Endothelial cell of umbilical vein (primary cell): ENCODE data around the gene FBP2. TPM values are rescaled to one million over a fixed set of nuclear protein-coding genes. Genes with fewer than 3 reads are reported as not detected.

Experiments used
- BruUV-seq: library from RNA; stranded (reverse); fragments of 400-500 nt; replicated peaks from 2 replicates; lab custom pipeline; 2021; lab: Mats Ljungman, UMichigan
- CTCF ChIA-PET: fragments of 300-600, 350-600 bp; sonication (Branson Sonifier 250); formaldehyde crosslinking; loops from one replicate; lab custom pipeline; 2021; ENCODE audit warnings: antibody characterized with exemption, inconsistent platforms; lab: Charles Lee
- POLR2A ChIA-PET: fragments of 300-600, 350-600 bp; sonication (Branson Sonifier 250); formaldehyde crosslinking; loops from one replicate; lab custom pipeline; 2021; ENCODE audit warnings: antibody characterized with exemption, inconsistent platforms; lab: Charles Lee
- DNase-seq: peaks from one replicate; pipeline ENCODE4 v3.0.0-alpha.2; 2011; ENCODE audit warnings: low read depth, low spot score
- FAIRE-seq: peaks from 2 replicates; lab custom pipeline; 2011; peaks lifted over from hg19 to GRCh38; lab: Jason Lieb, UNC
- H2AFZ ChIP-seq: 2 replicates; pipeline ENCODE4 v1.6.0; 2012; ENCODE audit warnings: low read depth, low read length, control low read depth, inconsistent platforms
- H3K27ac ChIP-seq: 2 replicates; pipeline ENCODE4 v1.5.1; 2011; ENCODE audit warnings: low read depth, mild to moderate bottlenecking, control low read depth, low read length, moderate library complexity; ENCODE audit not compliant: insufficient read depth
- H3K27me3 ChIP-seq, 2 experiments: 2 replicates each; pipeline versions ENCODE4 v1.6.0 to v1.6.1; 2011; ENCODE audit warnings: low read length in 2 of 2, mixed read lengths in 1 of 2; ENCODE audit not compliant: control insufficient read depth in 2 of 2, insufficient read depth in 2 of 2
- H3K36me3 ChIP-seq, 2 experiments: 2 replicates in 1 of 2; 3 replicates in 1 of 2; pipeline ENCODE4 v1.5.1; 2011; ENCODE audit warnings: low read length in 2 of 2, mild to moderate bottlenecking in 1 of 2, moderate library complexity in 1 of 2; ENCODE audit not compliant: control insufficient read depth in 2 of 2, insufficient read depth in 2 of 2; ENCODE audit errors: extremely low read depth in 1 of 2
- H3K4me1 ChIP-seq: 3 replicates; pipeline ENCODE4 v1.5.1; 2011; ENCODE audit warnings: mild to moderate bottlenecking, low read length; ENCODE audit not compliant: control insufficient read depth, insufficient read depth; ENCODE audit errors: extremely low read depth
- H3K4me2 ChIP-seq: 2 replicates; pipeline ENCODE4 v1.6.1; 2011; ENCODE audit warnings: low read length, control low read depth, mixed read lengths; ENCODE audit not compliant: insufficient read depth
- H3K4me3 ChIP-seq, 3 experiments: fragments of 200-600 bp in 1 of 3; sonication (generic), shearing (Covaris generic) in 1 of 3; replicated peaks in 1 of 3; 2 replicates each; pipeline ENCODE4 v1.5.1; 2011 to 2016; ENCODE audit warnings: control low read depth in 3 of 3, low read length in 3 of 3, mild to moderate bottlenecking in 2 of 3, inconsistent platforms in 1 of 3, low read depth in 1 of 3, moderate library complexity in 1 of 3; ENCODE audit not compliant: insufficient read depth in 1 of 3
- H3K79me2 ChIP-seq: 2 replicates; pipeline ENCODE4 v1.6.0; 2012; ENCODE audit warnings: low read length, inconsistent platforms; ENCODE audit not compliant: control insufficient read depth, insufficient read depth
- H3K9ac ChIP-seq: replicated peaks from 2 replicates; pipeline ENCODE3; 2011; ENCODE audit warnings: low read length, control low read depth; ENCODE audit not compliant: insufficient read depth; ENCODE audit errors: extremely low read depth
- H3K9me1 ChIP-seq: replicated peaks from 3 replicates; pipeline ENCODE4 v1.6.0; 2011; ENCODE audit warnings: mild to moderate bottlenecking, low read length; ENCODE audit not compliant: control insufficient read depth, insufficient read depth; ENCODE audit errors: extremely low read depth
- H3K9me3 ChIP-seq: replicated peaks from 2 replicates; pipeline ENCODE4 v1.5.1; 2012; ENCODE audit warnings: low read length, inconsistent platforms; ENCODE audit not compliant: control insufficient read depth, insufficient read depth
- H4K20me1 ChIP-seq: replicated peaks from 2 replicates; pipeline ENCODE3; 2011; ENCODE audit warnings: mild to moderate bottlenecking, low read length; ENCODE audit not compliant: control insufficient read depth, insufficient read depth; ENCODE audit errors: extremely low read depth
- CTCF ChIP-seq, 2 donors: IDR thresholded peaks; 1 replicate in 1 of 2; 2 replicates in 1 of 2; pipeline ENCODE4 v1.5.1; 2011; ENCODE audit warnings: low read length in 2 of 2, mild to moderate bottlenecking in 2 of 2, moderate library complexity in 2 of 2, control low read depth in 1 of 2, inconsistent platforms in 1 of 2, low read depth in 1 of 2; ENCODE audit not compliant: insufficient read depth in 1 of 2; ENCODE audit errors: extremely low read depth in 1 of 2
- EZH2 ChIP-seq: IDR thresholded peaks from 2 replicates; pipeline ENCODE4 v1.6.1; 2012; ENCODE audit warnings: borderline replicate concordance, low read depth, mild to moderate bottlenecking, moderate library complexity, low read length, inconsistent platforms; ENCODE audit not compliant: severe bottlenecking
- FOS ChIP-seq: IDR thresholded peaks from 2 replicates; pipeline ENCODE4 v1.6.1; 2011; ENCODE audit warnings: mild to moderate bottlenecking, low read length, moderate library complexity, borderline replicate concordance; ENCODE audit not compliant: insufficient read depth
- GATA2 ChIP-seq: IDR thresholded peaks from 2 replicates; pipeline ENCODE4 v1.7.0; 2011; ENCODE audit warnings: low read depth, mild to moderate bottlenecking, moderate library complexity, mixed read lengths, low read length; ENCODE audit not compliant: insufficient read length, insufficient read depth
- JUN ChIP-seq: IDR thresholded peaks from 2 replicates; pipeline ENCODE4 v1.6.1; 2011; ENCODE audit warnings: borderline replicate concordance, low read depth; ENCODE audit not compliant: insufficient read length, insufficient read depth
- MAX ChIP-seq: IDR thresholded peaks from 2 replicates; pipeline ENCODE4 v1.6.1; 2011; ENCODE audit not compliant: insufficient read depth, insufficient read length
- MYC ChIP-seq: IDR thresholded peaks from one replicate; pipeline ENCODE4 v1.6.1; 2011; ENCODE audit warnings: mild to moderate bottlenecking, low read depth, low read length
- POLR2A ChIP-seq: IDR thresholded peaks from 2 replicates; pipeline ENCODE4 v1.6.1; 2012; ENCODE audit warnings: low read depth, mild to moderate bottlenecking, control low read depth, low read length
- POLR2AphosphoS5 ChIP-seq: IDR thresholded peaks from 2 replicates; pipeline ENCODE4 v1.6.1; 2012; ENCODE audit warnings: low read depth, mild to moderate bottlenecking, control low read depth, low read length, moderate library complexity; ENCODE audit not compliant: insufficient read depth
- dilution Hi-C: fragments of 300-500 bp; cut with MboI; formaldehyde crosslinking; loops from one replicate; pipeline ENCODE4 v1.15.0; 2019; ENCODE audit warnings: low sequenced_read_pairs; ENCODE audit not compliant: extremely low pct_ligation_motif_present
- intact Hi-C: fragments of 100-400 bp; cut with micrococcal nuclease; formaldehyde crosslinking; loops from one replicate; pipeline ENCODE4 v1.10.0; 2022
- polyA plus RNA-seq, 4 experiments: library from polyadenylated mRNA; depleted of rRNA in 3 of 4; stranded (reverse) in 3 of 4; unstranded in 1 of 4; fragments of >200 nt; gene quantifications; 2 replicates each; pipeline versions ENCODE4 v1.2.1 to v1.2.3, GENCODE V29; 2011 to 2012; ENCODE audit warnings: missing spikeins in 1 of 4
- total RNA-seq: library from RNA; stranded (reverse); gene quantifications from 2 replicates; pipeline ENCODE4 v1.2.3, GENCODE V29; 2021

FBP2 gene
- total and polyA plus RNA-seq, 2 donors (not counting 3 experiments of a cell fraction or from before 2014, with no cell fraction given): not detected

- TF ChIP-seq FOS (no peak), POLR2A (no peak), MAX (no peak), CTCF (IDR thresholded peaks at IDR 0.05; ENCODE audit: extremely low read depth in 1 of 2, insufficient read depth in 1 of 2, low read depth in 1 of 2, low read length in 2 of 2) (no peak), POLR2AphosphoS5 (no peak), JUN (no peak), EZH2 (no peak), MYC (no peak), GATA2 (no peak)
- Histone ChIP-seq H2AFZ (no peak overlapping the region), H3K36me3 (no peaks in the 10 kb centered on the region), H3K9me1 (no peaks in the 10 kb centered on the region), H3K4me3 (no peak overlapping the region), H3K4me1 (no peaks in the 10 kb centered on the region), H3K27ac (no peak overlapping the region), H3K79me2 (no peaks in the 10 kb centered on the region), H3K4me2 (no peak overlapping the region), H3K9me3 (no peaks in the 10 kb centered on the region), H4K20me1 (no peaks in the 10 kb centered on the region), H3K27me3 (peaks cover 0 to 3% of the 10 kb centered on the region in 2 experiments), H3K9ac (no peak overlapping the region)
- no TSS peak for BruUV-seq
- POLR2A ChIA-PET: no interaction called here
- no peak for FAIRE-seq
- dilution Hi-C loops: no loop called here
- no peak for DNase-seq
- intact Hi-C loops: no loop called here
- CTCF ChIA-PET: no interaction called here
Observed at GRCh38 chr9:94526951-94527350, 66.7 kb downstream of the FBP2 start.
